ENCODE measurements around the gene CNTN5.

The CNTN5 gene

GRCh38 chr11:99509863-99510262 lies 489.1 kb downstream of the CNTN5 start:
- no peak for DNase-seq (ENCODE audit: low read depth in 2 of 2)

GRCh38 chr11:99513368-99513767 lies 492.6 kb downstream of the CNTN5 start:
- no peak for DNase-seq (ENCODE audit: low read depth in 2 of 2)

GRCh38 chr11:99519095-99519494 lies 498.3 kb downstream of the CNTN5 start:
- no peak for DNase-seq (ENCODE audit: low read depth in 2 of 2)

GRCh38 chr11:99522467-99523173 lies 501.9 kb downstream of the CNTN5 start:
- no peak for DNase-seq (ENCODE audit: low read depth in 2 of 2)

GRCh38 chr11:99531468-99531867 lies 510.7 kb downstream of the CNTN5 start:
- DNase-seq (ENCODE audit: low read depth in 2 of 2) = no peak

GRCh38 chr11:99534812-99535211 lies 514.1 kb downstream of the CNTN5 start:
- no peak for DNase-seq (ENCODE audit: low read depth in 2 of 2)

- DNase-seq (ENCODE audit: low read depth in 2 of 2) = no peak
Observed at GRCh38 chr11:99535406-99535805, 514.7 kb downstream of the CNTN5 start.

GRCh38 chr11:99535819-99536218 lies 515.1 kb downstream of the CNTN5 start:
- no peak for DNase-seq (ENCODE audit: low read depth in 2 of 2)

- no peak for DNase-seq (ENCODE audit: low read depth in 2 of 2)
Observed at GRCh38 chr11:99537681-99538080, 516.9 kb downstream of the CNTN5 start.

GRCh38 chr11:99545616-99546015 lies 524.9 kb downstream of the CNTN5 start:
- DNase-seq (ENCODE audit: low read depth in 2 of 2) = no peak

GRCh38 chr11:99548264-99548663 lies 527.5 kb downstream of the CNTN5 start:
- DNase-seq (ENCODE audit: low read depth in 2 of 2) = no peak

GRCh38 chr11:99554232-99554903 lies 533.6 kb downstream of the CNTN5 start:
- no peak for DNase-seq (ENCODE audit: low read depth in 2 of 2)

- no peak for DNase-seq (ENCODE audit: low read depth in 2 of 2)
Observed at GRCh38 chr11:99555486-99555885, 534.7 kb downstream of the CNTN5 start.

- no peak for DNase-seq (ENCODE audit: low read depth in 2 of 2)
Observed at GRCh38 chr11:99565333-99565732, 544.6 kb downstream of the CNTN5 start.

GRCh38 chr11:99567334-99567956 lies 546.7 kb downstream of the CNTN5 start:
- no peak for DNase-seq (ENCODE audit: low read depth in 2 of 2)

- DNase-seq (ENCODE audit: low read depth in 2 of 2) = no peak
Observed at GRCh38 chr11:99568808-99569207, 548.1 kb downstream of the CNTN5 start.

- DNase-seq (ENCODE audit: low read depth in 2 of 2) = no peak
Observed at GRCh38 chr11:99571094-99571493, 550.3 kb downstream of the CNTN5 start.

- no peak for DNase-seq (ENCODE audit: low read depth in 2 of 2)
Observed at GRCh38 chr11:99584830-99585229, 564.1 kb downstream of the CNTN5 start.

GRCh38 chr11:99585606-99586005 lies 564.9 kb downstream of the CNTN5 start:
- no peak for DNase-seq (ENCODE audit: low read depth in 2 of 2)

- no peak for DNase-seq (ENCODE audit: low read depth in 2 of 2)
Observed at GRCh38 chr11:99589771-99590170, 569.0 kb downstream of the CNTN5 start.

- DNase-seq (ENCODE audit: low read depth in 2 of 2) = no peak
Observed at GRCh38 chr11:99592266-99592665, 571.5 kb downstream of the CNTN5 start.

- no peak for DNase-seq (ENCODE audit: low read depth in 2 of 2)
Observed at GRCh38 chr11:99593197-99593596, 572.4 kb downstream of the CNTN5 start.

GRCh38 chr11:99601179-99601578 lies 580.4 kb downstream of the CNTN5 start:
- no peak for DNase-seq (ENCODE audit: low read depth in 2 of 2)

Data from stimulated activated CD8-positive, alpha-beta memory T cell treated with anti-CD3 and anti-CD28 coated beads, Interleukin-15, amount 100 ng/mL, for 4 hours (primary cell).